ENCODE data around the gene EDARADD. TPM values are rescaled to one million over a fixed set of nuclear protein-coding genes. Genes with fewer than 3 reads are reported as not detected.
A peak's percentile ranks its signal among the peaks of the same experiment; 100 is the strongest.
"Not testable (repeated sequence)": the region's sequence is repeated elsewhere in the genome, so short reads cannot be mapped to it uniquely, and the experiment has no call there.

EDARADD gene
- 0.34 and 0.59 TPM in 2 replicates for total RNA-seq
- long read RNA-seq, partial matches to known transcripts = 0 of 1 reads
- long read RNA-seq, other reads (novel, unspliced or antisense) = 0 of 1 reads

GRCh38 chr1:236393681-236394481 lies at the start of gene EDARADD:
Gene EDARADD, plus strand, starts transcription at chr1:236394286. Its CDS starts 159 bp downstream, at chr1:236394445.
- Mint-ChIP-seq H3K27me3 (ENCODE audit: unreplicated experiment) (peaks cover 55% of the 10 kb centered on the region), H3K9me3 (ENCODE audit: unreplicated experiment) (no peaks in the 10 kb centered on the region), H3K4me3 (ENCODE audit: unreplicated experiment) (peak within 1 kb of the TSS; percentile 87), H3K27ac (ENCODE audit: unreplicated experiment) (no peak within 1 kb of the TSS), H3K4me1 (ENCODE audit: unreplicated experiment) (peaks cover 8% of the 10 kb centered on the region), H3K36me3 (ENCODE audit: unreplicated experiment) (no peaks in the 10 kb centered on the region)
- DNase-seq (ENCODE audit: extremely low spot score, unreplicated experiment) = peak; percentile 17
- no peak for TF ChIP-seq CTCF (IDR thresholded peaks at IDR 0.05)

- H3K27ac Mint-ChIP-seq (ENCODE audit: unreplicated experiment) = no peak overlapping the region
- no peak overlapping the region for H3K4me3 Mint-ChIP-seq (ENCODE audit: unreplicated experiment)
- no peaks in the 10 kb centered on the region for H3K27me3 Mint-ChIP-seq (ENCODE audit: unreplicated experiment)
- no peak for DNase-seq (ENCODE audit: extremely low spot score, unreplicated experiment)
- H3K36me3 Mint-ChIP-seq (ENCODE audit: unreplicated experiment) = no peaks in the 10 kb centered on the region
- peak; percentile 22 for TF ChIP-seq CTCF (IDR thresholded peaks at IDR 0.05)
- H3K9me3 Mint-ChIP-seq (ENCODE audit: unreplicated experiment) = no peaks in the 10 kb centered on the region
- no peaks in the 10 kb centered on the region for H3K4me1 Mint-ChIP-seq (ENCODE audit: unreplicated experiment)
These were observed 48.4 kb upstream of the EDARADD start for GRCh38 chr1:236345728-236346127.

GRCh38 chr1:236348071-236348470 lies 46.0 kb upstream of the EDARADD start:
- Mint-ChIP-seq H3K27ac (ENCODE audit: unreplicated experiment) (no peak overlapping the region), H3K9me3 (ENCODE audit: unreplicated experiment) (no peaks in the 10 kb centered on the region), H3K36me3 (ENCODE audit: unreplicated experiment) (no peaks in the 10 kb centered on the region), H3K4me1 (ENCODE audit: unreplicated experiment) (no peaks in the 10 kb centered on the region), H3K27me3 (ENCODE audit: unreplicated experiment) (no peaks in the 10 kb centered on the region), H3K4me3 (ENCODE audit: unreplicated experiment) (no peak overlapping the region)
- DNase-seq (ENCODE audit: extremely low spot score, unreplicated experiment) = no peak
- no peak for TF ChIP-seq CTCF (IDR thresholded peaks at IDR 0.05)

- TF ChIP-seq CTCF (IDR thresholded peaks at IDR 0.05) = no peak
- no peaks in the 10 kb centered on the region for H3K36me3 Mint-ChIP-seq (ENCODE audit: unreplicated experiment)
- H3K4me1 Mint-ChIP-seq (ENCODE audit: unreplicated experiment) = no peaks in the 10 kb centered on the region
- no peak overlapping the region for H3K4me3 Mint-ChIP-seq (ENCODE audit: unreplicated experiment)
- H3K27me3 Mint-ChIP-seq (ENCODE audit: unreplicated experiment) = no peaks in the 10 kb centered on the region
- H3K9me3 Mint-ChIP-seq (ENCODE audit: unreplicated experiment) = no peaks in the 10 kb centered on the region
- DNase-seq (ENCODE audit: extremely low spot score, unreplicated experiment) = no peak
- no peak overlapping the region for H3K27ac Mint-ChIP-seq (ENCODE audit: unreplicated experiment)
These were observed 43.8 kb upstream of the EDARADD start for GRCh38 chr1:236350308-236350707.

- H3K9me3 Mint-ChIP-seq (ENCODE audit: unreplicated experiment) = no peaks in the 10 kb centered on the region
- no peaks in the 10 kb centered on the region for H3K27me3 Mint-ChIP-seq (ENCODE audit: unreplicated experiment)
- no peak for TF ChIP-seq CTCF (IDR thresholded peaks at IDR 0.05)
- DNase-seq (ENCODE audit: extremely low spot score, unreplicated experiment) = peak; percentile 53
- no peaks in the 10 kb centered on the region for H3K36me3 Mint-ChIP-seq (ENCODE audit: unreplicated experiment)
- no peak overlapping the region for H3K4me3 Mint-ChIP-seq (ENCODE audit: unreplicated experiment)
- H3K27ac Mint-ChIP-seq (ENCODE audit: unreplicated experiment) = no peak overlapping the region
- no peaks in the 10 kb centered on the region for H3K4me1 Mint-ChIP-seq (ENCODE audit: unreplicated experiment)
These were observed 42.1 kb upstream of the EDARADD start for GRCh38 chr1:236351875-236352573.

- not testable (repeated sequence) for H3K27ac Mint-ChIP-seq (ENCODE audit: unreplicated experiment); H3K9me3 Mint-ChIP-seq (ENCODE audit: unreplicated experiment); H3K36me3 Mint-ChIP-seq (ENCODE audit: unreplicated experiment); H3K4me3 Mint-ChIP-seq (ENCODE audit: unreplicated experiment); H3K27me3 Mint-ChIP-seq (ENCODE audit: unreplicated experiment); H3K4me1 Mint-ChIP-seq (ENCODE audit: unreplicated experiment)
- DNase-seq (ENCODE audit: extremely low spot score, unreplicated experiment) = peak; percentile 15
These were observed 41.3 kb upstream of the EDARADD start for GRCh38 chr1:236352747-236353146.

All from osteocyte (in vitro differentiated cells).